Uterus (tissue), 4 donors: ENCODE results near the gene MPZL2. TPM values are rescaled to one million over a fixed set of nuclear protein-coding genes. Genes with fewer than 3 reads are reported as not detected.
A peak's percentile ranks its signal among the peaks of the same experiment; 100 is the strongest.

Experiments
- DNase-seq, 2 donors: peaks; one replicate each; pipeline ENCODE4 v3.0.0-alpha.2; 2019 to 2020
- H3K27ac ChIP-seq, 2 donors: fragments of 200-600 bp; sonication (generic); 1 replicate in 1 of 2; 2 replicates in 1 of 2; pipeline ENCODE4 v1.5.1; 2016 to 2018
- H3K27me3 ChIP-seq, 2 donors: fragments of 200-600 bp; sonication (generic); one replicate each; pipeline ENCODE4 v1.5.1; 2018 to 2019; ENCODE audit warnings: control low read depth in 1 of 2
- H3K36me3 ChIP-seq, 2 donors: fragments of 200-600 bp; sonication (generic); one replicate each; pipeline ENCODE4 v1.5.1; 2019; ENCODE audit warnings: control low read depth in 1 of 2
- H3K4me1 ChIP-seq, 2 donors: fragments of 200-600 bp; sonication (generic); one replicate each; pipeline ENCODE4 v1.5.1; 2018 to 2019; ENCODE audit warnings: control low read depth in 1 of 2
- H3K4me3 ChIP-seq, 2 donors: fragments of 200-600 bp; sonication (generic); 1 replicate in 1 of 2; 2 replicates in 1 of 2; pipeline ENCODE4 v1.5.1; 2018 to 2019; ENCODE audit warnings: mild to moderate bottlenecking in 1 of 2
- H3K9me3 ChIP-seq, 2 donors: fragments of 200-600 bp; sonication (generic); one replicate each; pipeline ENCODE4 v1.5.1; 2019; ENCODE audit warnings: control low read depth in 1 of 2
- POLR2A ChIP-seq, 2 donors: fragments of 450-650 bp; IDR thresholded peaks; one replicate each; pipeline ENCODE4 v1.6.1; 2016; ENCODE audit warnings: antibody characterized with exemption in 2 of 2, mild to moderate bottlenecking in 1 of 2, moderate library complexity in 1 of 2
- intact Hi-C: fragments of 100-400 bp; cut with DNase I; formaldehyde crosslinking; loops from one replicate; pipeline ENCODE4 v1.15.1; 2023; ENCODE audit warnings: low total_unique reads
- total RNA-seq, 4 donors: library from RNA; depleted of rRNA in 3 of 4; stranded (reverse); fragments of >200 nt in 3 of 4; gene quantifications; one replicate each; pipeline versions ENCODE4 v1.1.0 to v1.2.4, GENCODE V29; 2014 to 2023
- TF ChIP-seq, protein P1 (sequence below), 4 experiments: fragments of 200-600 bp in 2 of 4; fragments of 450-650 bp in 2 of 4; sonication (generic) in 2 of 4; IDR thresholded peaks; one replicate each; pipeline ENCODE4 v1.5.1; 2016 to 2019; ENCODE audit warnings: antibody characterized with exemption in 4 of 4, mild to moderate bottlenecking in 2 of 4, moderate library complexity in 1 of 4
- donor health status: DM: yes; HTN: yes; CAD: no.

MPZL2 gene
- total RNA-seq, 4 donors from 2014 or later = 40.9 to 191 (median 73.9) TPM

- Histone ChIP-seq H3K27me3 (peaks cover 0 to 18% of the 10 kb centered on the region in 2 donors), H3K9me3 (no peaks in the 10 kb centered on the region), H3K27ac (no peak overlapping the region), H3K36me3 (no peaks in the 10 kb centered on the region), H3K4me1 (no peaks in the 10 kb centered on the region), H3K4me3 (no peak overlapping the region)
- intact Hi-C loops = no loop called here
- no peak for DNase-seq
- TF ChIP-seq POLR2A (IDR thresholded peaks at IDR 0.05) = no peak
- TF ChIP-seq, protein P1, sequence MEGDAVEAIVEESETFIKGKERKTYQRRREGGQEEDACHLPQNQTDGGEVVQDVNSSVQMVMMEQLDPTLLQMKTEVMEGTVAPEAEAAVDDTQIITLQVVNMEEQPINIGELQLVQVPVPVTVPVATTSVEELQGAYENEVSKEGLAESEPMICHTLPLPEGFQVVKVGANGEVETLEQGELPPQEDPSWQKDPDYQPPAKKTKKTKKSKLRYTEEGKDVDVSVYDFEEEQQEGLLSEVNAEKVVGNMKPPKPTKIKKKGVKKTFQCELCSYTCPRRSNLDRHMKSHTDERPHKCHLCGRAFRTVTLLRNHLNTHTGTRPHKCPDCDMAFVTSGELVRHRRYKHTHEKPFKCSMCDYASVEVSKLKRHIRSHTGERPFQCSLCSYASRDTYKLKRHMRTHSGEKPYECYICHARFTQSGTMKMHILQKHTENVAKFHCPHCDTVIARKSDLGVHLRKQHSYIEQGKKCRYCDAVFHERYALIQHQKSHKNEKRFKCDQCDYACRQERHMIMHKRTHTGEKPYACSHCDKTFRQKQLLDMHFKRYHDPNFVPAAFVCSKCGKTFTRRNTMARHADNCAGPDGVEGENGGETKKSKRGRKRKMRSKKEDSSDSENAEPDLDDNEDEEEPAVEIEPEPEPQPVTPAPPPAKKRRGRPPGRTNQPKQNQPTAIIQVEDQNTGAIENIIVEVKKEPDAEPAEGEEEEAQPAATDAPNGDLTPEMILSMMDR (IDR thresholded peaks at IDR 0.05) = no peak
These were observed 5.7 kb downstream of the MPZL2 start for GRCh38 chr11:118258410-118258809.

DNA sequence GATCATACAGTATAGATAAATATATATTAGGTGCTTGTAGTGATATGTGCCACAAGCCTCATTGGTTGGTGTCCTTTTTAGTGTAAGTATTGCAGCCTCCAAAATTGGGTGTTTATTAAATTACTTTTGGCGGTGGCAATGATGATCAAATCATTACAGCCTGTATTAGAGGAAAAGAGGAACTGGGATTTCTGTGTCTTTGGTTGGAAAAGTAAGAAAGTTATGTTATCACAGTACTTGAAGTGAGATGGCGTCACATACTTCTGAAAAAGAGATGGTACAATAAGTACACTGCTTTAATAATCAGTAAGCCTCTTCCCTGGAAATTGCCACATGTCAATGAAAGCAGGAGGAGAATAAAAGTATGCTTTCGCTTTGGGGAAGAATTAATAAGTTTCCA, 11.4 kb downstream of the MPZL2 start:
- Histone ChIP-seq H3K36me3 (no peaks in the 10 kb centered on the region), H3K4me1 (no peaks in the 10 kb centered on the region), H3K9me3 (no peaks in the 10 kb centered on the region), H3K27me3 (peaks cover 0 to 13% of the 10 kb centered on the region in 2 donors), H3K4me3 (peak overlapping the region in 1 of 2 donors; percentile 48), H3K27ac (no peak overlapping the region)
- DNase-seq = no peak
- TF ChIP-seq POLR2A (IDR thresholded peaks at IDR 0.05) = no peak
- TF ChIP-seq, protein P1 (IDR thresholded peaks at IDR 0.05) = no peak
- intact Hi-C loops = no loop called here

GRCh38 chr11:118251858-118252652, 12.0 kb downstream of the MPZL2 start, which contains the start of gene MPZL3:
Gene MPZL3 (minus strand): TSS chr11:118252365. CDS start chr11:118252294, 71 bp downstream.
- Histone ChIP-seq H3K4me3 (peak within 1 kb of the TSS; percentile 48 to 54), H3K36me3 (no peaks in the 10 kb centered on the region), H3K27ac (peak within 1 kb of the TSS; percentile 35 to 56), H3K4me1 (no peaks in the 10 kb centered on the region), H3K27me3 (peaks cover 0 to 13% of the 10 kb centered on the region in 2 donors), H3K9me3 (no peaks in the 10 kb centered on the region)
- peak in 1 of 2 donors; percentile 23 for TF ChIP-seq POLR2A (IDR thresholded peaks at IDR 0.05)
- TF ChIP-seq, protein P1 (IDR thresholded peaks at IDR 0.05) = no peak
- DNase-seq = peak; percentile 46 to 73
- intact Hi-C loops = no loop called here

DNA sequence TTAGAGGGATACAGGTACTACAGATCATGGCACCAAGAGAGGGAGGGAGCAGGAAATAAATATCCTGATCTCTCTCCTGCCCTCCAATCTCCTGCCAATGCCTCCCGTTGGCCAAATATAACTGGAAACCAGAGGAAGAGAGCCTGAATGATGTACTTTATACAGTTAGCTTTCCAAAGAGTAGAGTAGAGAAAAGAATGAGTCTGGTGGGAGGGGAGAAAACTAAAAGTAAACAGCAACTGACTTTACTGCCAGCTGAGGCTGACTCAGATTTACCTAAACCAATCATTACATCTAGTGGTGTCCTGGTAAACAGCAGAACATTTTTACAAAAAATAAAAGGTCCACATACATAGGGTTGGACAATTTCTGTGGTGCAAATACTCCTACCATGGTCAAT, 17.1 kb downstream of the MPZL2 start:
- no peaks in the 10 kb centered on the region for H3K4me1 ChIP-seq
- intact Hi-C loops = no loop called here
- no peak for DNase-seq
- no peak for TF ChIP-seq POLR2A (IDR thresholded peaks at IDR 0.05)
- TF ChIP-seq, protein P1 (IDR thresholded peaks at IDR 0.05) = no peak
- H3K36me3 ChIP-seq = no peaks in the 10 kb centered on the region
- H3K27me3 ChIP-seq = no peaks in the 10 kb centered on the region
- no peaks in the 10 kb centered on the region for H3K9me3 ChIP-seq
- H3K27ac ChIP-seq = no peak overlapping the region
- no peak overlapping the region for H3K4me3 ChIP-seq

GRCh38 chr11:118245936-118246562, 18.0 kb downstream of the MPZL2 start:
- no peak for DNase-seq
- Histone ChIP-seq H3K36me3 (no peaks in the 10 kb centered on the region), H3K9me3 (no peaks in the 10 kb centered on the region), H3K27me3 (no peaks in the 10 kb centered on the region), H3K4me3 (no peak overlapping the region), H3K4me1 (no peaks in the 10 kb centered on the region), H3K27ac (no peak overlapping the region)
- no peak for TF ChIP-seq POLR2A (IDR thresholded peaks at IDR 0.05)
- TF ChIP-seq, protein P1 (IDR thresholded peaks at IDR 0.05) = no peak
- intact Hi-C loops = no loop called here
